ENCODE measurements around the gene TRPC5OS.

DNA sequence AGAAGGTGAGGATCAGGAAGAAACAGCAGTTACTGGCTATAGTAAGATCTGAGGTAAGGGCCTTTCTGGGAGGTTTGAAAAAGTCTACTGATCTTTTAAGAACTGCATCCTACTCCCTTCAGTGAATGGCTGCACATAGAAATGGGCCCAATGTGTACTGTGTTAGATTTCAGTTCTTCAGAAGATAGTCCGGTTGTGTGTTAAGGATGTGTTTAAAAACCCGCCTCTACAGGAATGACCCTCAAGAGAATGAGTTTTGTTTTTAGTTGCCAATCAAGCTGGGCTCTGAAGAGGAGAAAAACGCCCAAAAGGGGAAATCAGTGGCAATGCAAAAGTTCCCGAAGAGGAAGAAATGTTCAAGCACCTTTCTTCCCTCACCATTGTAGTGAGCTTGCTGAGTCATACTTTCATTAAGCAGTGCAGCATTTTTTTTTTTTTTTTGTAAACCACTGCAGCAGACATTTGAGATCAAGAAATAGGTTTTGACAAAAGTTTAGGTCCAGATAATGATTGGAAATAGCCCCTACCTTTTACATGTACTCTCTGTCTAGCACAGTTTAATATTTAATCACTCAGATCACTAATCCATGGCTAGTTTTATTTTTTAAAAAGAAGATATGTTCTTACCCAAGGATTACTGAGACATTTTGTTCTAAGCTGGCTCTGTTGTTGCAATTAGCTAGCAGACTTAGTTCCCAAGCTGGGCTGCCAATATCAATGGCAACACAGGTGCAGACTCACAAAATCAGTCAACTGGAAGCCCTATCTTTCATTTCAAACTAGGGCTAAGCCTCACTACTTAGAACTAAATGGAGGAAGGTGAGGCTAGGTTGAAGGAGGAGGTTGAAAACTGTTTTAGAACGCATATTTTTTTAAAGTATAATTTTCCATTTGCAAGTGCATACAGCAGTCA lies 7.0 kb upstream of the TRPC5OS start:
- TF ChIP-seq, protein P1, sequence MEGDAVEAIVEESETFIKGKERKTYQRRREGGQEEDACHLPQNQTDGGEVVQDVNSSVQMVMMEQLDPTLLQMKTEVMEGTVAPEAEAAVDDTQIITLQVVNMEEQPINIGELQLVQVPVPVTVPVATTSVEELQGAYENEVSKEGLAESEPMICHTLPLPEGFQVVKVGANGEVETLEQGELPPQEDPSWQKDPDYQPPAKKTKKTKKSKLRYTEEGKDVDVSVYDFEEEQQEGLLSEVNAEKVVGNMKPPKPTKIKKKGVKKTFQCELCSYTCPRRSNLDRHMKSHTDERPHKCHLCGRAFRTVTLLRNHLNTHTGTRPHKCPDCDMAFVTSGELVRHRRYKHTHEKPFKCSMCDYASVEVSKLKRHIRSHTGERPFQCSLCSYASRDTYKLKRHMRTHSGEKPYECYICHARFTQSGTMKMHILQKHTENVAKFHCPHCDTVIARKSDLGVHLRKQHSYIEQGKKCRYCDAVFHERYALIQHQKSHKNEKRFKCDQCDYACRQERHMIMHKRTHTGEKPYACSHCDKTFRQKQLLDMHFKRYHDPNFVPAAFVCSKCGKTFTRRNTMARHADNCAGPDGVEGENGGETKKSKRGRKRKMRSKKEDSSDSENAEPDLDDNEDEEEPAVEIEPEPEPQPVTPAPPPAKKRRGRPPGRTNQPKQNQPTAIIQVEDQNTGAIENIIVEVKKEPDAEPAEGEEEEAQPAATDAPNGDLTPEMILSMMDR (conservative IDR thresholded peaks at IDR 0.05): no peak
- TF ChIP-seq EZH2 (IDR thresholded peaks at IDR 0.05; ENCODE audit: low read depth): no peak
